SIG-M5 treated with dmso at 0.1 percent for 504 hours (cell line): ENCODE results near the gene ATF3.

ENCODE experiments used
- DNase-seq: peaks from one replicate; lab custom pipeline; 2025; ENCODE audit not compliant: unreplicated experiment; lab: John Stamatoyannopoulos, UW

Gene ATF3

DNA sequence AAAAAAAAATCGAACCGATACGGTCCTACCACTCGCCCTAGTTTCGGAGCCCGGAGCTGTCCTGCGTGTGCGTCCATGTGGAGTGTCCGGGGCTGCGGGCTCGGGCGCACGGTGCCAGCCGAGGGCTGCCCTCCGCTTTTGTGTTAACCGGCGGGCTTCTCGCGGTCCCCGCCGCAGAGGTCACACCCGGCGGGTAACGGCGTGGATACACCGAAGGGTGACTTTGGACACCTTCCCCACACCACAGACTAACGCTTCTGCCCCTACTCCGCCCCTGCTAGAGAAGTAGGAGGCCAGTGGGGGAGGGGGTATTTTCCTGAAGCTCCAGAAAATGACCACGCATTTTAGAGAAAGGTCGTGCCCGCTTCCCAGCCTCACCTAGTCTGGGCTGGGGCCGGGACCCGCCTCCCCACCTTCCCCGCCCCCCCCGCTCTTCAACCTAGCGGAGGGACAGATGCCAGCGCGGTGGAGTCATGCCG lies 609 bp upstream of the ATF3 start:
- no peak for DNase-seq

DNA sequence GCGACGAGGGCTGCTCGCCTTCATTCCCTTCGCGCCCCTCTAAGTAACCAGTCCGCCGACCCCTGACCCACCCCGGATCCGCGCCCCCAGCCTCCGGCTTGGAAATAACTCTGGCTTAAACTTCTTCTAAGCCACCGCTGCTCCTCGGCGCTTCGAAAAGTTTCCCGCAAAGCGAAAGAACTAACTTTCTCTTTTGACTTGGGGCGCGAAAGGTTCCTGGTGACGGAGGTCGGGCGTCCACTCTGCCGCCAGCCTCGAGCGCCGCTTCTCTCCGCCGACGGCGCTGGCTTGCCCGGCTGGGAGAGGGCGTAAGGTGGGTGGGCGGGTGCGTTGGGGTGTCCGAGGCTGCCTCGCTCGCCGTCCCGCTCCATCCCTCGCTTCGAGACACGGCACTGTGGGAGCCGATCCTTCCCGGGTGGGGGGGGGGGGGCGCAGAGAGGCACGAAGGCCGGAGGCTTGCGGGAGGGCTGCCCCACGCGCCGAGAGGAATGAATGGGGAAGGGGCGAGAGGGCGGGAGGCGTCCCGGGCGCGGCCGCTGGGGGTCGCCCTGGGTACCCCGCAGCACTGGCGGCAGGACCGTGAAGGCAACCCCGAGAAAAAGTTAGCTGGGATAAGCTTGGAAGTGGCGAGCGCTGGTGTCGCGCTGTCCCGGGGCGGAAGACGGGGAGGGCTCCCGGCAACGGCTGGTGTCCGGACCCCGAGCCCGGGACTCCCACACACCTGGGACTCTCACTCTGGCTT lies 569 bp downstream of the ATF3 start:
- peak; percentile 71 for DNase-seq

- DNase-seq = no peak
Observed at GRCh38 chr1:212609701-212610574, 1.4 kb downstream of the ATF3 start.

- no peak for DNase-seq
Observed at GRCh38 chr1:212610575-212610967, 2.0 kb downstream of the ATF3 start.

DNA sequence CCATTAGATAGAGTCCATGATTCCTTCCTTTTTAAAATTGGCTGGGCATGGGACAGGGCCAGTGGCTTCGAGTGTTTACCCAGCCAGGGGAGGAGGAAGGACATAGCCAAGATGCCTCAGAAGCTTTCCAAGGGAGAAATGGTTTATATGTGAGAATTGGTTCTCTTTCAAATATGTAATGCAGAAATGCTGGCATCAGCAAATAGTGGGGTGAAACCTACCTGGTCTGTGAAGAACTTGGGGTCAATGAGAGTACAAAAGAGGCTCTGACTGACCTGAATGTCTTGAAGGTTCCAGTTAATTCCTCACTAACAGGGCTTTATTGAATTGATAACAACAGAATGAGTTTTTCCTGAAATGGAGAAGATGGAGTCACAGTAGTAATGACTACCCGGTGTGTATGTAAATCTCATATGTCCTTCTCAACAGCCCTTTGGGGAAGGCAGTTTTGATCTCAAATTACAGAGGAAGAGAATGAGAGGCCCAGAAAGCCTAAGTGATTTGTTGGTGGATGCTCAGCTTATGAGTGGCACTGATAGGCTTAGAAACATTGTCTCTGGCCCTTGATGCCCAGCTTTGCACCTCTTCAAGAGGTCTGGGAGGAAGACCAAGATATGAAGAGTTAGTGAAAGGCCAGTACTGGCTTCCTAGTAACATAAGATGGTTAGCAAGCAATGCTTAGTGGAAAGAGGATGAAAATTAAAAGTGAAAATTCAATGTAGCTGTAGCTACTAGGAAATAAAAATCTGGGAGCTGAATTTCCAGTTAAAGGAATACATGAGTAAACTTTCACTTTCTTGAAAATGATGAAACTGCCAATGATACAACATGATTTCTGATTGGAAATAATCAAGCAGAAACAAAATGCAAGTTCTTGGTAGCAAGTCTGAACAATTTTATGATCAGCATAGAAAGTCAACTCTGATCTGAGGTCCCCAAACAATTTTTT lies 2.7 kb downstream of the ATF3 start:
- no peak for DNase-seq

- DNase-seq = no peak
Observed at GRCh38 chr1:212612041-212612961, 3.7 kb downstream of the ATF3 start.

DNA sequence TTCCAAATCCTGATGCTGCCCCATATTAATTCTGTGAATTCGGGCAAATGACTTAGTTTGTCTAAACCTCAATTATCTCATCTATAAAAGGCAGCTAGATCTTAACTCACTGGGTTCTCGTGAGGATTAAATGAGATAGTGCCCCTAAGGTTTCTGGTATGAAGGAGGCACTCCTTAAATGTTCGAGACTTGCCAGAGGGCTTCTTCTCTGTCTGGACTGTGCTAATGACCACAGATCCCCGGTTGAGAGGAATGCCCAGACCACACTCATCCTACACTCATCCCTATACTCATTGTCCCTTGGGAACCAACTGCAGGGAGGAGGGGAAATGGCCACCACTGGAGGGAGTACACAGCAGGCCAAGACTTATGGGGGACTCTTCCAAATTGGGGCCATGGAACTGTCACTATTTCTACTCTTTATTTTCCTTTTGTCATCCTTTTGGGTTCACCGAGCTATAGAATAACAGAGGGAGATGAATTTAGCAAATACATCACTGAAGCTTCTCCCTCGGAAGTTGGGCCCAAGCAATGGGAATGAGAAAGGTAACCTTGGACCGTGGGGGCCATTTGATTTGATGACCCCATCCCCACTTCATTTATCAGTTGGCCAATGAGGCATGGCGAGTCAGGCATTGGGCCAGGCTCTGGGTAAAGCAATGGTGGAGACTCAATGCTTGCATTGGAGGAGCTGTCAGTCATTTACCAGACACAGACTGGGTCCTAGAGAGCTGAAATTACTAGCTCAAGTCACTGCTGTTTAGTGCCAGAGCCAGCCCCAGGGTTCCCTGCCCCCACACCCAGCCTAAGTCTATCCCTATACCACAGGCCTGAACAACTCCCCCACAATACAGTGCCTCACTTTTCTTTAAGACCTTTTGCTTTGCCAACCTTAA lies 5.1 kb downstream of the ATF3 start:
- DNase-seq = no peak

DNA sequence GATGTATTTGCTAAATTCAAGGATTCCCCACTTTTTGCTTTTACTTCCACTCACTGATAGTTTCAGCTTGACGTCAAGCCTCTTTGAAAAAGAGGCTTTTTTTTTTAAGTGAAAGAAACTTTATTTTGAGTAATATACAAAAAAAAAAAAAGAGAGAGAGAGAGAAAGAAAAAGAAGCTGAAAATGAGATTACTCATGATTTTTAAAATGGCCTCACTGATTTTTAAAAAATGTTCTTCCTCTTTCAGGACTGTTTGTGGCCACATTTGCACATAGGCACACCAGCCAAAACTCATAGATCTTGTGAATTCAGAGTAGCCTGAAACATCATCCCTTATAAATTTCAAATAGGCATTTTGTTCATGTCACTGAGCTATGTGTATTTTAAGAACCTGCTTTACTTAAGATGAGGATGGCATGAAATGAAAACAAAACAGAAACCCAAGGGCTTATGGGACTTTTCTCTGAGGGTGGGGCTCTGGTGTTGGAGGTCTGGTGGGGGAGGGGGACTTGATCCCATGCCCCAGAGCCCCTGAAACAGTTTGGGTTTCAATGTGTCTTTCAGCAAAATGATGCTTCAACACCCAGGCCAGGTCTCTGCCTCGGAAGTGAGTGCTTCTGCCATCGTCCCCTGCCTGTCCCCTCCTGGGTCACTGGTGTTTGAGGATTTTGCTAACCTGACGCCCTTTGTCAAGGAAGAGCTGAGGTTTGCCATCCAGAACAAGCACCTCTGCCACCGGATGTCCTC lies 6.1 kb downstream of the ATF3 start:
- DNase-seq = peak; percentile 64

DNA sequence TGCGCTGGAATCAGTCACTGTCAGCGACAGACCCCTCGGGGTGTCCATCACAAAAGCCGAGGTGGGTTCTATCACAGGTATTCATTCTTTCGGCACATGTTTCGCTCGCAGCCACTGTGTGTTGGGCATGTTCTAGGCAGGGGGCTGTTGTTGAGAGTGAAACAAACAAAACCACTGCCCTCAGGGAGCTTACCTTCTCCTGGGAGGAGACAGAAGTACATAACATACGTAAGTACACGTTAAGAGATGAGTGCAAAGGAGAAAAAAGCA lies 6.6 kb downstream of the ATF3 start:
- DNase-seq = no peak

DNA sequence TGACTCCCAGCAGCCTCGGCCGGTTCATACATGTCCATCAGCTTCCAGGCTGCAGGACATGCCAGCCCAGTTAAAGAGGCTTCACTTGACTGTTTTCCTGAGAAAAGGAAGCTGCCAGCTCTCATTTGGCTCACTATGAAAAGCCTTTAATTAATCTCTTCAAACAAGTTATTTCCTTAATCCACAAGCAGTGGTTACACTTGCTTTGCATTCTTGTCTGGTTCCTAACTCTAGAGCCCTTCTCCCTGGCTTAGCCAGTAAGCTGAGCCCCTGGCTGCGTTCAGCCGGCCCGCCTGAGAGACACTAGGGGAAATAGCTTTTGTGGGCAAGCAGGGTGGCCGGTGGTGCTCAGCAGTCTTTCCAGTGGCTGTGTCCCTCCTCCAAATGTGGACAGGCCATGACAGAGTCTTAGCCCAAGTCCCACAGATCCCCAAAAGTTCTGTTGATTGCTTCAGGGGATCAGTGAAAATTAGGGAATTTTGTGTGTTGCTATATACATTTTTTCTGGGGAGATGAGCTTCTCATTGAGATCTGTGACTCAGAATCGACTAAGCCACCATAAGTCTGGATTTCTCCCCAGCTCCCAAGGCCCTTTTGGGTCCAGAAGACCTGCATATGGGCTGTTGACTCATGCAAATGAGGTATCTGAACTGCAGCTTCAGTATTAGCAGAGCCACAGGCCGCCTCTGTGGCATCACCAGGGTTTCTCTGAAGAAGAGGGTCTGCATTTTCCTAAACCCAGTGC lies 10.1 kb downstream of the ATF3 start:
- no peak for DNase-seq

DNA sequence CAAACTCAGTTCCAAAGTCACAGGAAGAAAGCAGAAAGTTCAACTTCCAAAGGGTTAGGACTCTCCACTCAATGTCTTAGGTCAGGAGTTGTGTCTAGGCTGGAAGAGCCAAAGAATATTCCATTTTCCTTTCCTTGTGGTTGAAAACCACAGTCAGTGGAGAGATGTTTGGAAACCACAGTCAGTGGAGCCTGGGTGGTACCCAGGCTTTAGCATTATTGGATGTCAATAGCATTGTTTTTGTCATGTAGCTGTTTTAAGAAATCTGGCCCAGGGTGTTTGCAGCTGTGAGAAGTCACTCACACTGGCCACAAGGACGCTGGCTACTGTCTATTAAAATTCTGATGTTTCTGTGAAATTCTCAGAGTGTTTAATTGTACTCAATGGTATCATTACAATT lies 11.7 kb downstream of the ATF3 start:
- DNase-seq = no peak

- DNase-seq = no peak
Observed at GRCh38 chr1:212621043-212621948, 12.7 kb downstream of the ATF3 start.

DNA sequence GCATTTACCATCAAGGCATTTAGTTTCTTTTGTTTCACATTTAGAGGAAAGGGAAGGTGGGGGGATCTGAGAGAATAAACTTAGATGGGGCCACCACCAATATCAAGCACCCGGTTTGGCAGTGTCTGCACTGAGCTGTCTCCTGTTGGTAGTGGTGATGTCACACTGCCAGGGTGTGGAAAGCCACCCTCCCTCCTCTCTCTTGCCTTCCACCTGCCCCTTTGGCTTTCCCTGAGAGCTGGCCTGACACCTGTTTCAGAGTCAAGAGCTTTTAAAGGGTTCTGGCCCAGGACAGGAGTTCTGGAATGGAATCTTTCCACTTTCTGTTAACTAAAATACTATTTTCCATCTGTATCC lies 13.4 kb downstream of the ATF3 start:
- DNase-seq = no peak

GRCh38 chr1:212622467-212622866 lies 13.9 kb downstream of the ATF3 start:
- no peak for DNase-seq

DNA sequence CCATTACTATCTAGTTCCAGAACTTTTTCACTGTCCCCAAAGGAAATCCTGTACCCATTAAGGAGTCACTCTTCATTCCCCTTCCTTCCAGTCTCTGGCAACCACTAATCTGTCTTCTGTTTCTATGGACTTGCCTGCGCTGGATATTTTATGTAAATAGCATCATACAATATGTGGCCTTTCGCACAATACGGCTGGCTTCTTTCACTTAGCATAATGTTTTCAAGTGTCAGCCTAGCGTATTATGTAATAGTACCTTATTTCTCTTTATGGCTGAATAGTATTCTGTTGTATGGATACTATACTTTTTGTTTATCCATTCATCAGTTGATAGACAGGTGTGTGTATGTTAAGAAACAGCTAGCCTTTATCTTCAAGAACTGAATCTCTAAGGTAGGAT lies 14.3 kb downstream of the ATF3 start:
- DNase-seq = no peak

- no peak for DNase-seq
Observed at GRCh38 chr1:212623603-212624002, 15.0 kb downstream of the ATF3 start.

- no peak for DNase-seq
Observed at GRCh38 chr1:212624976-212625501, 16.5 kb downstream of the ATF3 start.
